HepG2 (cell line): ENCODE data around the gene NRL. TPM values are rescaled to one million over a fixed set of nuclear protein-coding genes. Genes with fewer than 3 reads are reported as not detected.

Experiments
- AGO2 ChIP-seq: fragments of 200-400 bp; formaldehyde crosslinking; optimal IDR thresholded peaks from 2 replicates; pipeline ENCODE3; 2017; ENCODE audit warnings: mild to moderate bottlenecking, low read depth, low read length, moderate library complexity
- KLF16 ChIP-seq, 2 experiments: sonication (generic) in 1 of 2; formaldehyde crosslinking in 1 of 2; IDR thresholded peaks; 2 replicates each; pipeline versions ENCODE4 v1.6.1 to v1.8.0; 2016 to 2023; ENCODE audit warnings: missing genetic modification reagents in 2 of 2, missing compliant biosample characterization in 1 of 2
- MAFK ChIP-seq, 2 experiments: IDR thresholded peaks in 1 of 2; conservative IDR thresholded peaks in 1 of 2; 2 replicates each; pipeline ENCODE4 v1.6.1; 2011; ENCODE audit warnings: improper control_type of control experiment in 2 of 2, low read length in 2 of 2
- MEIS2 ChIP-seq: sonication (generic); formaldehyde crosslinking; IDR thresholded peaks from 2 replicates; pipeline ENCODE4 v1.9.0; 2021; ENCODE audit warnings: mild to moderate bottlenecking, missing genetic modification reagents
- MIXL1 ChIP-seq: IDR thresholded peaks from 2 replicates; pipeline ENCODE4 v1.6.1; 2016
- MLLT10 ChIP-seq: sonication (generic); formaldehyde crosslinking; IDR thresholded peaks from 2 replicates; pipeline ENCODE4 v1.4.0; 2020; ENCODE audit warnings: missing genetic modification reagents
- PHF8 ChIP-seq: sonication (generic); formaldehyde crosslinking; IDR thresholded peaks from 2 replicates; pipeline ENCODE4 v1.5.0; 2020; ENCODE audit warnings: missing genetic modification reagents
- POLR2G ChIP-seq: fragments of 200-400 bp; formaldehyde crosslinking; IDR thresholded peaks from 2 replicates; pipeline ENCODE4 v1.6.1; 2018; ENCODE audit warnings: mild to moderate bottlenecking, low read depth, low read length, moderate library complexity
- SAFB2 ChIP-seq: sonication (generic); formaldehyde crosslinking; IDR thresholded peaks from 2 replicates; pipeline ENCODE4 v1.5.1; 2020; ENCODE audit warnings: missing genetic modification reagents, low read depth, mild to moderate bottlenecking, borderline replicate concordance
- ZBTB40 ChIP-seq, 2 experiments: fragments of 450-650 bp in 1 of 2; sonication (generic) in 1 of 2; formaldehyde crosslinking in 1 of 2; IDR thresholded peaks; 2 replicates each; pipeline versions ENCODE4 v1.6.1 to v1.8.0; 2016 to 2022; ENCODE audit warnings: antibody characterized with exemption in 1 of 2, mild to moderate bottlenecking in 1 of 2, missing genetic modification reagents in 1 of 2
- ZC3H4 ChIP-seq: sonication (generic); formaldehyde crosslinking; IDR thresholded peaks from 2 replicates; pipeline ENCODE4 v1.4.0; 2020; ENCODE audit warnings: missing genetic modification reagents, borderline replicate concordance
- ZFP62 ChIP-seq: sonication (generic); formaldehyde crosslinking; IDR thresholded peaks from 2 replicates; pipeline ENCODE4 v1.4.0; 2020; ENCODE audit warnings: missing genetic modification reagents
- ZNF563 ChIP-seq: sonication (generic); formaldehyde crosslinking; IDR thresholded peaks from 2 replicates; pipeline ENCODE4 v1.8.0; 2022; ENCODE audit warnings: mild to moderate bottlenecking, moderate library complexity, missing genetic modification reagents
- ZNF772 ChIP-seq: sonication (generic); formaldehyde crosslinking; IDR thresholded peaks from 2 replicates; pipeline ENCODE4 v1.5.0; 2020; ENCODE audit warnings: mild to moderate bottlenecking, missing genetic modification reagents
- ZSCAN25 ChIP-seq: sonication (generic); formaldehyde crosslinking; IDR thresholded peaks from 2 replicates; pipeline ENCODE4 v1.8.0; 2022; ENCODE audit warnings: mild to moderate bottlenecking, missing genetic modification reagents
- polyA plus RNA-seq, 8 experiments: library from polyadenylated mRNA; depleted of rRNA in 3 of 8; stranded (reverse) in 7 of 8; unstranded in 1 of 8; fragments of >200 nt; fragmentation: Illumina TruSeq in 4 of 8; extraction: Trizol in 4 of 8; gene quantifications; 2 replicates each; pipeline versions ENCODE4 v1.2.1 to v1.2.3, GENCODE V29; 2011 to 2016; ENCODE audit warnings: low read depth in 4 of 8, missing spikeins in 1 of 8, mixed read lengths in 1 of 8; ENCODE audit not compliant: insufficient read depth in 1 of 8
- total RNA-seq, 5 experiments: library from RNA; depleted of rRNA; stranded (reverse); fragments of >200 nt; fragmentation: Illumina TruSeq; extraction: Trizol; gene quantifications; 2 replicates each; pipeline ENCODE4 v1.2.3, GENCODE V29; 2016; ENCODE audit warnings: low read depth in 1 of 5
- TF ChIP-seq, protein P1 (sequence below), 2 experiments: sonication (generic) in 1 of 2; formaldehyde crosslinking in 1 of 2; IDR thresholded peaks; 2 replicates each; pipeline versions ENCODE4 v1.4.0 to v1.6.1; 2018 to 2020; ENCODE audit warnings: missing genetic modification reagents in 2 of 2, borderline replicate concordance in 1 of 2, low read depth in 1 of 2, mild to moderate bottlenecking in 1 of 2, missing biosample characterization in 1 of 2
- TF ChIP-seq, protein P2 (sequence below): sonication (generic); formaldehyde crosslinking; IDR thresholded peaks from 2 replicates; pipeline ENCODE4 v1.8.1; 2023; ENCODE audit warnings: mild to moderate bottlenecking, moderate library complexity, missing genetic modification reagents

The NRL gene
- total and polyA plus RNA-seq, 2 of the 13 experiments (the other 11 are each of a cell fraction or from before 2014, with no cell fraction given): 2.5 to 4.7 TPM

GRCh38 chr14:24100982-24101494, 13.7 kb downstream of the NRL start (continued):
- TF ChIP-seq ZNF563 (CRISPR knock-in tag): no peak
- TF ChIP-seq SAFB2 (CRISPR knock-in tag): 0 out of 2 replicates have a peak, but pooled peaks have one; percentile 60
- TF ChIP-seq ZBTB40 (IDR thresholded peaks at IDR 0.05): no peak
- no peak for TF ChIP-seq ZBTB40 (CRISPR knock-in tag; IDR thresholded peaks at IDR 0.05)
- TF ChIP-seq ZC3H4 (CRISPR knock-in tag): peak; percentile 88; the same call in 1 of the 2 replicates
- TF ChIP-seq KLF16 (CRISPR knock-in tag; IDR thresholded peaks at IDR 0.05): 0 out of 4 replicates have a peak, but pooled peaks of 1 of the 2 experiments have one; percentile 24
- TF ChIP-seq MIXL1 (CRISPR knock-in tag): no peak
- TF ChIP-seq MAFK (conservative IDR thresholded peaks at IDR 0.05 in 1 of 2, IDR thresholded peaks at IDR 0.05 in 1 of 2; ENCODE audit: low read length in 2 of 2): no peak
- TF ChIP-seq ZSCAN25 (CRISPR knock-in tag): no peak
- no peak for TF ChIP-seq ZFP62 (CRISPR knock-in tag)
- TF ChIP-seq MEIS2 (CRISPR knock-in tag): no peak
- 0 out of 2 replicates have a peak, but pooled peaks have one; percentile 12 for TF ChIP-seq POLR2G
- TF ChIP-seq, protein P1, sequence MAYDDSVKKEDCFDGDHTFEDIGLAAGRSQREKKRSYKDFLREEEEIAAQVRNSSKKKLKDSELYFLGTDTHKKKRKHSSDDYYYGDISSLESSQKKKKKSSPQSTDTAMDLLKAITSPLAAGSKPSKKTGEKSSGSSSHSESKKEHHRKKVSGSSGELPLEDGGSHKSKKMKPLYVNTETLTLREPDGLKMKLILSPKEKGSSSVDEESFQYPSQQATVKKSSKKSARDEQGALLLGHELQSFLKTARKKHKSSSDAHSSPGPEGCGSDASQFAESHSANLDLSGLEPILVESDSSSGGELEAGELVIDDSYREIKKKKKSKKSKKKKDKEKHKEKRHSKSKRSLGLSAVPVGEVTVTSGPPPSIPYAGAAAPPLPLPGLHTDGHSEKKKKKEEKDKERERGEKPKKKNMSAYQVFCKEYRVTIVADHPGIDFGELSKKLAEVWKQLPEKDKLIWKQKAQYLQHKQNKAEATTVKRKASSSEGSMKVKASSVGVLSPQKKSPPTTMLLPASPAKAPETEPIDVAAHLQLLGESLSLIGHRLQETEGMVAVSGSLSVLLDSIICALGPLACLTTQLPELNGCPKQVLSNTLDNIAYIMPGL (CRISPR knock-in tag; IDR thresholded peaks at IDR 0.05; ENCODE audit: borderline replicate concordance in 1 of 2, low read depth in 1 of 2): no peak
- no peak for TF ChIP-seq MLLT10
- TF ChIP-seq PHF8 (CRISPR knock-in tag): no peak
- TF ChIP-seq, protein P2, sequence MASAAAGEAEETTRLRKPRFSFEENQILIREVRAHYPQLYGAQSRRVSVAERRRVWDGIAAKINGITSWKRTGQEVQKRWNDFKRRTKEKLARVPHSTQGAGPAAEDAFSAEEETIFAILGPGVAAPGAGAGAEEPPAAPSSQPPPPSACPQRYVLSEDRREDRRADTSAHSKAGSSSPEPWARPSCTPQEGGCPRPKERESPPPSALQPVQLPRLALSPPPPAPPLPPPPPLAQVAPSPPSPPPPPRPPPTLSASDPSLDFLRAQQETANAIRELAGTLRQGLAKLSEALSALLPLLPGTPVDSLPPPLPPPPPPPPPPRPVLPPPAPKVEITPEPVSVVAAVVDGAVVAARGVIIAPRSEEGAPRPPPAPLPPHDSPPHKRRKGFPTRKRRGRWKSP (CRISPR knock-in tag): no peak
- TF ChIP-seq ZNF772 (CRISPR knock-in tag): no peak
- no peak for TF ChIP-seq AGO2
